SK-N-MC (cell line): ENCODE results near the gene C12orf57.

Source experiments
- EZH2 ChIP-seq: fragments of 200-600 bp; sonication (generic); IDR thresholded peaks from one replicate; pipeline ENCODE4 v1.6.1; 2017; ENCODE audit warnings: antibody characterized with exemption
- FOXP2 ChIP-seq: optimal IDR thresholded peaks from 2 replicates; pipeline ENCODE3; 2011; ENCODE audit warnings: mild to moderate bottlenecking, moderate library complexity; ENCODE audit not compliant: insufficient read depth; ENCODE audit errors: extremely low read length, control extremely low read depth
- POLR2AphosphoS5 ChIP-seq: IDR thresholded peaks from 2 replicates; pipeline ENCODE4 v1.6.1; 2012; ENCODE audit warnings: mild to moderate bottlenecking, low read depth, low read length, borderline replicate concordance

DNA sequence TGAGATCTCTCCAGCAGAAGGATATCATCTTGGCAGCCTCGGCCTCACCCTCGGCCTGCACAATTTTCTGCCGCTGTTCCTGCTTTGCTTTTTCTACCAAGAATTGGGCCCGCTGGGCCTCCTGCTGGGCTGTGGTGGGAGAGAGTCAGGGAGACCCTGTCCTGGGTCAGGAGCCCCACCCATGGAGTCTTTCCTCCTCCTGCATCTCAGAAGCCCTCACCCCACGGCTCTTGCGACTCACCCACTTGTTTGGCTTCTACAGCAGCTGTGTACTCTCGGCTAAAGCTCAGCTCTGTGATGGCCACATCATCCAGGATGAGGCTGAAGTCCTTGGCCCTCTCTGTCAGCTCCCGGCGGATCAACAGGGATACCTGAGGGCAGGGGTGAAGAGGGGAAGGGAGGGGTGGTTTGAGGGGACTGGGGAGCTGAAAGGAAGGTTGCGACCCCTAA is 23.9 kb downstream of the C12orf57 start:
- TF ChIP-seq POLR2AphosphoS5: no peak; the same call in 1 of the 2 replicates
- TF ChIP-seq EZH2: no peak
- TF ChIP-seq FOXP2: no peak
